GM12878 (cell line): ENCODE data around the gene PHLDA3. TPM values are rescaled to one million over a fixed set of nuclear protein-coding genes. Genes with fewer than 3 reads are reported as not detected.

ENCODE experiments used
- ATAC-seq: fragments of 200-7000 bp; cut with Tn5 transposase; 3 replicates; pipeline ENCODE4 v1.9.1; 2020; ENCODE audit warnings: mild to moderate bottlenecking, moderate library complexity
- BruUV-seq: library from RNA; stranded (reverse); fragments of 400-500 nt; replicated peaks from 2 replicates; lab custom pipeline; 2021; lab: Mats Ljungman, UMichigan
- CTCF ChIA-PET: fragments of 300-600 bp; sonication (Branson Sonifier 250); formaldehyde crosslinking; extraction: SDS; loops from one replicate; lab custom pipeline; 2021; ENCODE audit warnings: inconsistent platforms; lab: Yijun Ruan, JAX
- POLR2A ChIA-PET: fragments of 350-600 bp; formaldehyde crosslinking; extraction: SDS; loops from one replicate; lab custom pipeline; 2021; ENCODE audit warnings: inconsistent platforms; lab: Charles Lee
- RAD21 ChIA-PET: fragments of 300-600 bp; sonication (Branson Sonifier 250); formaldehyde crosslinking; loops from one replicate; lab custom pipeline; 2023; ENCODE audit warnings: antibody characterized with exemption; ENCODE audit not compliant: unreplicated experiment; lab: Charles Lee
- SMC1A ChIA-PET: fragments of 300-600 bp; sonication (Branson Sonifier 250); formaldehyde crosslinking; loops from one replicate; lab custom pipeline; 2023; ENCODE audit not compliant: unreplicated experiment, uncharacterized antibody; lab: Charles Lee
- DNase-seq: peaks from one replicate; pipeline ENCODE4 v3.0.0-alpha.2; 2011; ENCODE audit warnings: low read depth, low spot score
- FAIRE-seq: peaks from 3 replicates; lab custom pipeline; 2011; peaks lifted over from hg19 to GRCh38; lab: Jason Lieb, UNC
- H2AFZ ChIP-seq: 2 replicates; pipeline ENCODE4 v1.6.0; 2011; ENCODE audit warnings: low read depth, low read length, control low read depth; ENCODE audit not compliant: control insufficient read depth
- H3K27ac ChIP-seq: 2 replicates; pipeline ENCODE4 v1.5.1; 2011; ENCODE audit warnings: control low read depth; ENCODE audit not compliant: control insufficient read depth, insufficient read depth
- H3K27me3 ChIP-seq, 2 experiments: replicated peaks in 1 of 2; 2 replicates each; pipeline versions ENCODE4 v1.6.0 to v1.6.1; 2011; ENCODE audit warnings: low read length in 1 of 2; ENCODE audit not compliant: control insufficient read depth in 2 of 2, insufficient read depth in 2 of 2
- H3K36me3 ChIP-seq, 2 experiments: 2 replicates each; pipeline ENCODE4 v1.5.1; 2011; ENCODE audit warnings: low read length in 1 of 2; ENCODE audit not compliant: control insufficient read depth in 2 of 2, insufficient read depth in 2 of 2
- H3K4me1 ChIP-seq: 2 replicates; pipeline ENCODE4 v1.6.1; 2011; ENCODE audit warnings: mild to moderate bottlenecking, low read length, moderate library complexity, mixed read lengths; ENCODE audit not compliant: control insufficient read depth, insufficient read depth
- H3K4me2 ChIP-seq: 2 replicates; pipeline ENCODE4 v1.6.0; 2011; ENCODE audit warnings: control low read depth; ENCODE audit not compliant: control insufficient read depth, insufficient read depth
- H3K4me3 ChIP-seq: fragments of 200-600 bp; sonication (generic); 2 replicates; pipeline ENCODE4 v1.5.1; 2016
- H3K79me2 ChIP-seq: 2 replicates; pipeline ENCODE4 v1.6.0; 2011; ENCODE audit warnings: low read length; ENCODE audit not compliant: control insufficient read depth, insufficient read depth
- H3K9ac ChIP-seq: 2 replicates; pipeline ENCODE4 v1.8.0; 2011; ENCODE audit warnings: low read length, control low read depth, mixed read lengths; ENCODE audit not compliant: control insufficient read depth, insufficient read depth
- H3K9me3 ChIP-seq: replicated peaks from 3 replicates; pipeline ENCODE4 v1.5.1; 2011; ENCODE audit warnings: mild to moderate bottlenecking, low read length; ENCODE audit not compliant: control insufficient read depth, insufficient read depth
- H4K20me1 ChIP-seq: 2 replicates; pipeline ENCODE4 v1.6.0; 2011; ENCODE audit not compliant: control insufficient read depth, insufficient read depth
- GABPA ChIP-seq: IDR thresholded peaks from 2 replicates; pipeline ENCODE4 v1.6.1; 2014; ENCODE audit warnings: antibody characterized with exemption, low read depth, mild to moderate bottlenecking, inconsistent platforms
- NFIC ChIP-seq: IDR thresholded peaks from 2 replicates; pipeline ENCODE4 v1.6.1; 2012; ENCODE audit warnings: low read depth, mild to moderate bottlenecking, inconsistent platforms, low read length, moderate library complexity
- PBX3 ChIP-seq: IDR thresholded peaks from 2 replicates; pipeline ENCODE4 v1.6.1; 2011; ENCODE audit warnings: mild to moderate bottlenecking, low read depth, low read length, moderate library complexity; ENCODE audit not compliant: insufficient replicate concordance
- SMARCA5 ChIP-seq: fragments of 450-650 bp; IDR thresholded peaks from 2 replicates; pipeline ENCODE4 v1.6.1; 2017; ENCODE audit warnings: mild to moderate bottlenecking
- SMC3 ChIP-seq: IDR thresholded peaks from 2 replicates; pipeline ENCODE4 v1.6.1; 2011; ENCODE audit warnings: low read length, improper control_type of control experiment, borderline replicate concordance
- USF2 ChIP-seq: IDR thresholded peaks from 2 replicates; pipeline ENCODE4 v1.6.1; 2011; ENCODE audit warnings: low read depth, low read length, improper control_type of control experiment, borderline replicate concordance
- WGBS: methylation state at CpG from one replicate; pipeline ENCODE4 v1.1.6; 2016; ENCODE audit warnings: low lambda C conversion rate; ENCODE audit not compliant: insufficient replicate concordance, insufficient coverage; ENCODE audit errors: missing lambda C conversion rate; 5-methylcytosine and 5-hydroxymethylcytosine counted together
- in situ Hi-C: fragments of 300-500 bp; cut with MboI; formaldehyde crosslinking; loops from 9 replicates; pipeline ENCODE4 v1.14.3; 2018; ENCODE audit warnings: mixed read lengths
- intact Hi-C: fragments of 100-400 bp; cut with micrococcal nuclease; formaldehyde crosslinking; loops from one replicate; pipeline ENCODE4 v1.14.2; 2022; ENCODE audit not compliant: unreplicated experiment
- polyA plus RNA-seq, 11 experiments: library from polyadenylated mRNA; depleted of rRNA in 4 of 11; unstranded in 6 of 11; stranded (reverse) in 5 of 11; fragments of >200 nt; fragmentation: Nextera tagmentation in 4 of 11; fragmentation: Illumina TruSeq in 1 of 11; extraction: Ambion mirVana in 4 of 11; extraction: Trizol in 1 of 11; gene quantifications; 1 replicate in 1 of 11; 2 replicates in 10 of 11; pipeline versions ENCODE4 v1.2.1 to v1.2.3, GENCODE V29; 2011 to 2016; ENCODE audit warnings: inconsistent platforms in 2 of 11, missing spikeins in 2 of 11, low read depth in 1 of 11
- total RNA-seq, 4 experiments: library from RNA; depleted of rRNA in 3 of 4; stranded (reverse); fragments of >200 nt in 3 of 4; fragmentation: Illumina TruSeq in 1 of 4; extraction: Trizol in 1 of 4; gene quantifications; 2 replicates each; pipeline versions ENCODE4 v1.2.1 to v1.2.3, GENCODE V29; 2013 to 2021
- TF ChIP-seq, protein P1 (sequence below): fragments of 150-350 bp; IDR thresholded peaks from 2 replicates; pipeline ENCODE4 v1.6.1; 2014; ENCODE audit warnings: mild to moderate bottlenecking, low read depth, low read length

PHLDA3 gene
- total and polyA plus RNA-seq, 10 of the 15 experiments (the other 5 are each of a cell fraction or from before 2014, with no cell fraction given), result 0.60 to 57.4 (median 21.8) TPM

DNA sequence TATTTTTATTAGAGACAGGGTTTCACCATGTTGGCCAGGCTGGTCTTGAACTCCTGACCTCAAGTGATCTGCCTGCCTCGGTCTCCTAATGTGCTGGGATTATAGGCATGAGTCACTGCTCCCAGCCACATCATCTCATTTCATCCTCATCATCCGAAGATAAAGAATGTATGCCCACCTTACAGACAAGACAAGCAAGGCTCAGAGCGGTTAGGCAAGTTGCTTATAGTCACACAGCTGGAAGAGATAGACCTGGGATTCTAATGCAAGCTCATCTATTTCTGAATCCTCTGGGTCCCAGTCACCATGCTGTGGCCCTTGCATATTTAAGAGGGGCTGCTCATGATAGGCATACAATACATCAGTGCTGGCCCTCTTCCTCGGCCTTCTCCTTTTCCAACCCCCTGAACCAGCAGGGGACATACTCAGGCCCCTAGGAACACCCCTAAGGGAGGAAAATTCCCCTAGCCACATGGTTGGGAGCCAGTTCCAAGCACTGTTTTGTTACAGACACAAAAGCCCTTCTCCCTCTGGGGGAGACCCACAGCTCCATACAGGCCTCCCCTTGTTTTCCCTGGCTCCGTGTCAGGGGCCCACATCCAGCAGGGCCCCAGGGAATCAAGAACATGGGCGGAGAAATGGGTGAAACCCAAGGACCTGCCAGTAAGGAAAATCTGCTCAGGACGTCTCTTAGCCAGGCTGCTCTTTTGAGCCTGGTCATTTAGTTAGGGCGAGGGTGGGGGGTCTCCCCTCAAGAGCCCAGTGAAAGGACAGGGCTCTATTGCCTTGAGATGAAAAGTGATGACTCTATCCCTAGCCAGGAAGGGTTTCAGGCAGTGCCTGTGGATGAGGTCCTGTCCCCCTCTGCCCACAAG lies 31.0 kb upstream of the PHLDA3 start (continued):
- TF ChIP-seq SMC3, result no peak
- TF ChIP-seq NFIC, result no peak
- TF ChIP-seq, protein P1, sequence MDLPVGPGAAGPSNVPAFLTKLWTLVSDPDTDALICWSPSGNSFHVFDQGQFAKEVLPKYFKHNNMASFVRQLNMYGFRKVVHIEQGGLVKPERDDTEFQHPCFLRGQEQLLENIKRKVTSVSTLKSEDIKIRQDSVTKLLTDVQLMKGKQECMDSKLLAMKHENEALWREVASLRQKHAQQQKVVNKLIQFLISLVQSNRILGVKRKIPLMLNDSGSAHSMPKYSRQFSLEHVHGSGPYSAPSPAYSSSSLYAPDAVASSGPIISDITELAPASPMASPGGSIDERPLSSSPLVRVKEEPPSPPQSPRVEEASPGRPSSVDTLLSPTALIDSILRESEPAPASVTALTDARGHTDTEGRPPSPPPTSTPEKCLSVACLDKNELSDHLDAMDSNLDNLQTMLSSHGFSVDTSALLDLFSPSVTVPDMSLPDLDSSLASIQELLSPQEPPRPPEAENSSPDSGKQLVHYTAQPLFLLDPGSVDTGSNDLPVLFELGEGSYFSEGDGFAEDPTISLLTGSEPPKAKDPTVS, result no peak
- no peak for TF ChIP-seq PBX3

DNA sequence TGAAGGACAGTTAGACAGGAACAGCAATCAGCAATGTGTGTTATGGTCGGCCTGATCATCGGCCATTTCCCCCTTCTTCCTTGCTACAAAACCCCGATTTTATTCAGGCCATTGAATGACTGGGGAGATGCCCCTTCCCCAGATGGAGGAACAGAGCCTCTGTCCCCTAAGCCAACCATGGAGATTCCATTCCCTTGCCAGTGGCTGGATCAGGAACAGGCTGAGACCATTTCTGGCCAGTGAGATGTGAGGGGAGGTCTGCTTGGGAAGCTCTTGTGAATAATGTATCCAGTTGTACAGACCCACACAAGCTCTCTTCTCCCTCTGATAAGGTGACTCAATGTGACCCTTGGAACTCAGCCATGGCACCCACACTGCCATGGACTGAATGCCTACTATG lies 30.2 kb upstream of the PHLDA3 start:
- no peak for ATAC-seq
- ChIA-PET SMC1A (interaction anchor here (7.2 to 18.7 kb wide), 2 partner anchors 13 to 15 kb away, joined by 56 to 514 read pairs; no protein-coding TSS in a partner anchor), POLR2A (no interaction called here), RAD21 (interaction anchor here (0.8 to 1.0 kb wide), 2 partner anchors 11 to 17 kb away, joined by 4 read pairs; no protein-coding TSS in a partner anchor), CTCF (interaction anchor here (1.1 to 13.1 kb wide), 4 partner anchors 9 to 636 kb away, joined by 3 to 198 read pairs (median 74); no protein-coding TSS in a partner anchor)
- no peak overlapping the region for H2AFZ ChIP-seq
- no peak overlapping the region for H3K4me3 ChIP-seq
- peaks cover 11% of the 10 kb centered on the region in 2 experiments; a peak in 3 of 4 replicates for H3K36me3 ChIP-seq
- TF ChIP-seq GABPA (no peak), USF2 (no peak), SMARCA5 (no peak)
- no peak overlapping the region for H3K9ac ChIP-seq
- FAIRE-seq, result no peak
- H3K79me2 ChIP-seq, result peaks cover 2% of the 10 kb centered on the region
- H3K9me3 ChIP-seq, result no peaks in the 10 kb centered on the region
- no peaks in the 10 kb centered on the region for H4K20me1 ChIP-seq
- H3K4me1 ChIP-seq, result no peaks in the 10 kb centered on the region
- DNase-seq, result no peak
- no peak overlapping the region for H3K27ac ChIP-seq
- WGBS, result 100% methylated on average over 3 of the region's 3 CpGs
- no peak overlapping the region for H3K4me2 ChIP-seq
- no TSS peak for BruUV-seq
- intact Hi-C loops, result no loop called here
- in situ Hi-C loops, result no loop called here
- H3K27me3 ChIP-seq, result no peaks in the 10 kb centered on the region
